SU-DHL-6 (cell line): Measurements from ENCODE around the gene MB.
A peak's percentile ranks its signal among the peaks of the same experiment; 100 is the strongest.

Experiments
- H2AFZ ChIP-seq: fragments of 200-600 bp; sonication (generic); 2 replicates; pipeline ENCODE4 v1.6.1; 2014; ENCODE audit warnings: low read depth, mild to moderate bottlenecking, moderate library complexity, mixed read lengths, antibody characterized with exemption, low read length; ENCODE audit not compliant: severe bottlenecking
- H3F3A ChIP-seq: fragments of 200-600 bp; shearing (Covaris generic); 2 replicates; pipeline ENCODE4 v1.6.0; 2016; ENCODE audit warnings: antibody characterized with exemption, mild to moderate bottlenecking; ENCODE audit not compliant: insufficient read depth
- H3K27ac ChIP-seq: fragments of 200-600 bp; sonication (generic); 2 replicates; pipeline ENCODE4 v1.5.1; 2016; ENCODE audit warnings: low read depth, mild to moderate bottlenecking, low read length, moderate library complexity, mixed read lengths
- H3K27me3 ChIP-seq: fragments of 200-600 bp; sonication (generic), shearing (Covaris generic); 2 replicates; pipeline ENCODE4 v1.6.0; 2014; ENCODE audit warnings: mild to moderate bottlenecking, low read length
- H3K36me3 ChIP-seq: fragments of 200-600 bp; sonication (generic); 2 replicates; pipeline ENCODE4 v1.6.1; 2014; ENCODE audit warnings: mild to moderate bottlenecking, low read length, mixed read lengths
- H3K4me2 ChIP-seq: fragments of 300-600, 200-600 bp; shearing (Covaris generic), sonication (generic); 2 replicates; pipeline ENCODE4 v1.6.0; 2014; ENCODE audit warnings: low read length, low read depth, mild to moderate bottlenecking; ENCODE audit not compliant: poor library complexity, severe bottlenecking
- H3K4me3 ChIP-seq: fragments of 200-600 bp; sonication (generic); 2 replicates; pipeline ENCODE4 v1.5.1; 2014; ENCODE audit warnings: antibody characterized with exemption, low read length, mild to moderate bottlenecking, mixed read lengths; ENCODE audit not compliant: insufficient read depth, poor library complexity, severe bottlenecking
- H3K79me2 ChIP-seq: fragments of 200-600 bp; sonication (generic); 2 replicates; pipeline ENCODE4 v1.6.1; 2014; ENCODE audit warnings: mild to moderate bottlenecking, low read length, moderate library complexity; ENCODE audit not compliant: insufficient read depth
- H3K9ac ChIP-seq: fragments of 200-600 bp; sonication (generic); 2 replicates; pipeline ENCODE4 v1.7.0; 2014; ENCODE audit warnings: mild to moderate bottlenecking, low read length
- H3K9me2 ChIP-seq: fragments of 200-600 bp; sonication (generic); replicated peaks from 2 replicates; pipeline ENCODE4 v1.6.1; 2014; ENCODE audit warnings: low read length; ENCODE audit not compliant: insufficient read depth
- H3K9me3 ChIP-seq: fragments of 200-600 bp; sonication (generic); 2 replicates; pipeline ENCODE4 v1.6.1; 2014; ENCODE audit warnings: low read length, mixed read lengths; ENCODE audit not compliant: insufficient read depth
- H4K20me1 ChIP-seq: fragments of 200-600 bp; sonication (generic); 2 replicates; pipeline ENCODE4 v1.6.1; 2014; ENCODE audit warnings: low read depth, mild to moderate bottlenecking, antibody characterized with exemption, low read length, moderate library complexity, mixed read lengths
- CTCF ChIP-seq: fragments of 200-600 bp; sonication (generic); IDR thresholded peaks from one replicate; pipeline ENCODE4 v1.5.1; 2017; ENCODE audit warnings: antibody characterized with exemption, mild to moderate bottlenecking, low read length, moderate library complexity; ENCODE audit not compliant: insufficient read depth, poor library complexity, severe bottlenecking
- EZH2phosphoT487 ChIP-seq: fragments of 200-600 bp; sonication (generic), shearing (Covaris generic); conservative IDR thresholded peaks from 2 replicates; pipeline ENCODE4 v1.6.1; 2018; ENCODE audit warnings: mild to moderate bottlenecking, antibody characterized with exemption, low read length, moderate library complexity, mixed read lengths

Gene MB

GRCh38 chr22:35648066-35649025, 31.2 kb upstream of the MB start, which contains the start of gene APOL6:
APOL6 (plus strand) TSS chr22:35648446; CDS start chr22:35656426, 7,980 bp downstream.
- TF ChIP-seq CTCF (no peak), EZH2phosphoT487 (no peak)
- H3K79me2 ChIP-seq = no peaks in the 10 kb centered on the region
- peak within 1 kb of the TSS; percentile 39 for H3K4me3 ChIP-seq
- peak within 1 kb of the TSS; percentile 84 for H3K4me2 ChIP-seq
- H3K36me3 ChIP-seq = no peaks in the 10 kb centered on the region
- H3K27ac ChIP-seq = peak within 1 kb of the TSS; percentile 88
- H3K9me2 ChIP-seq = no peaks in the 10 kb centered on the region
- peak within 1 kb of the TSS; percentile 45 for H3K9ac ChIP-seq
- H4K20me1 ChIP-seq = no peaks in the 10 kb centered on the region
- H3K27me3 ChIP-seq = no peaks in the 10 kb centered on the region
- H3F3A ChIP-seq = peaks cover 21% of the 10 kb centered on the region
- H2AFZ ChIP-seq = peak within 1 kb of the TSS; percentile 32
- no peaks in the 10 kb centered on the region for H3K9me3 ChIP-seq

GRCh38 chr22:35645646-35646045, 28.5 kb upstream of the MB start:
- H3K9me2 ChIP-seq = no peaks in the 10 kb centered on the region
- no peak overlapping the region for H3K4me2 ChIP-seq
- H3F3A ChIP-seq = peaks cover 21% of the 10 kb centered on the region
- H4K20me1 ChIP-seq = no peaks in the 10 kb centered on the region
- no peaks in the 10 kb centered on the region for H3K79me2 ChIP-seq
- no peak overlapping the region; the same call in 1 of the 2 replicates for H3K27ac ChIP-seq
- H3K4me3 ChIP-seq = no peak overlapping the region
- no peak overlapping the region for H2AFZ ChIP-seq
- TF ChIP-seq CTCF = no peak
- TF ChIP-seq EZH2phosphoT487 = no peak
- H3K9me3 ChIP-seq = no peaks in the 10 kb centered on the region
- H3K27me3 ChIP-seq = no peaks in the 10 kb centered on the region
- H3K9ac ChIP-seq = no peak overlapping the region
- H3K36me3 ChIP-seq = no peaks in the 10 kb centered on the region

GRCh38 chr22:35643991-35644390, 26.9 kb upstream of the MB start:
- H3K9ac ChIP-seq = no peak overlapping the region
- no peaks in the 10 kb centered on the region for H3K36me3 ChIP-seq
- H4K20me1 ChIP-seq = no peaks in the 10 kb centered on the region
- TF ChIP-seq CTCF (no peak), EZH2phosphoT487 (no peak)
- H3K27me3 ChIP-seq = no peaks in the 10 kb centered on the region
- H3K4me2 ChIP-seq = no peak overlapping the region
- no peaks in the 10 kb centered on the region for H3K79me2 ChIP-seq
- no peak overlapping the region for H2AFZ ChIP-seq
- H3K9me3 ChIP-seq = no peaks in the 10 kb centered on the region
- H3K9me2 ChIP-seq = no peaks in the 10 kb centered on the region
- H3K27ac ChIP-seq = no peak overlapping the region
- H3F3A ChIP-seq = peaks cover 21% of the 10 kb centered on the region
- H3K4me3 ChIP-seq = no peak overlapping the region
